Right renal cortex interstitium (tissue), 3 donors: ENCODE measurements around the gene SLC25A30. TPM values are rescaled to one million over a fixed set of nuclear protein-coding genes. Genes with fewer than 3 reads are reported as not detected.
"Not testable (repeated sequence)": the region's sequence is repeated elsewhere in the genome, so short reads cannot be mapped to it uniquely, and the experiment has no call there.

Source experiments
- DNase-seq, 3 donors: peaks; one replicate each; pipeline ENCODE4 v3.0.0-alpha.2; 2013; ENCODE audit warnings: low read depth in 3 of 3, low spot score in 2 of 3
- polyA plus RNA-seq, 3 donors: library from polyadenylated mRNA; unstranded; fragments of 120-200 nt; gene quantifications; one replicate each; pipeline ENCODE4 v1.2.1, GENCODE V29; 2013; ENCODE audit not compliant: insufficient read length in 3 of 3

The SLC25A30 gene
- polyA plus RNA-seq, 3 donors: 26.8 to 28.3 (median 27.7) TPM

DNA sequence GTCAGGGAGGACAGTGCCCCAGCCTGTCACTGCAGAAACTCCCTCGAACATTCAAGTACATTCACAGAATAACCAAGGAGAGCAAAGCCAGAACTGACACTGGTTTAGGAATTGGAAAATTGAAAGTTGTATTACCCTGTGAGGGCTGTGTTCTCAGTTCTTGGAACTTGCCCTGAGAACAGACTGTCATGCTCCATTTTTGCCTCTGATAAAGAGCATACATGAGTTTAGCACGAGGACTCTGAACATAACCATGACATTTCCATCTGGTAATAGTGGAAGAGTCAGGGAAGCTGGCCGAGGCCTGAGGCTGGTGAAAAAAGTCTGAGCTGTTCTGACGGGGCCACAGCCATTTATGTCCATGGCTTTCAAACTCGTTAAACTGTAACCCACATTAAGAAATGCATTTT lies 15.2 kb upstream of the SLC25A30 start:
- DNase-seq: no peak

DNA sequence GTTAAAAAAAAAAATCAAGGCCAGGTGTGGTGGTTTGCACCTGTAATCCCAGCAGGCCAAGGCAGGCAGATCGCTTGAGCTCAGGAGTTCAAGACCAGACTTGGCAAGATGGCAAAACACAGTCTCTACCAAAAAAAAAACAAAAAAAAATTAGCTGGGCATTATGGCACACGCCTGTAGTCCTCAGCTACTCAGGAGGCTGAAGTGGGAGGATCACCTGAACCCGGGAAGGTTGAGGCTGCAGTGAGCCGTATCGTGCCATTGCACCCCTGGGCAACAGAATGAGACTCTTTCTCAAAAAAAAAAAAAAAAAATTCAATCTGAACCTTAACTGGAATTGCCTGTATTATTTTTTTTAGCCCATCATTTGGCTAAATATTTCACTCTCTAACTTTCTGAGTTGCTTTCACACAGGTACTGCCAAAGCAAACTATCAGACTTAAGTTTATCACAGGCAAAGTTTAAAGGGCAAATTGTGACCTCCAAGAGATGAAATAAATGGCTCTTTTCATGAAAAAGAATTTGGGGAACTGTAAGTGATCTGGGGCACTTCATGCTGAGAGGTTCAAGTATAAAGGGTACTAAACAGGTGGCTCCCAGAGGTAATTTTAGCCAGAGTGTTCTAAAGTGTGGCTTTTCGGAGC lies 14.7 kb upstream of the SLC25A30 start:
- no peak for DNase-seq

GRCh38 chr13:45426056-45426841 lies 8.1 kb upstream of the SLC25A30 start:
- not testable (repeated sequence) for DNase-seq

DNA sequence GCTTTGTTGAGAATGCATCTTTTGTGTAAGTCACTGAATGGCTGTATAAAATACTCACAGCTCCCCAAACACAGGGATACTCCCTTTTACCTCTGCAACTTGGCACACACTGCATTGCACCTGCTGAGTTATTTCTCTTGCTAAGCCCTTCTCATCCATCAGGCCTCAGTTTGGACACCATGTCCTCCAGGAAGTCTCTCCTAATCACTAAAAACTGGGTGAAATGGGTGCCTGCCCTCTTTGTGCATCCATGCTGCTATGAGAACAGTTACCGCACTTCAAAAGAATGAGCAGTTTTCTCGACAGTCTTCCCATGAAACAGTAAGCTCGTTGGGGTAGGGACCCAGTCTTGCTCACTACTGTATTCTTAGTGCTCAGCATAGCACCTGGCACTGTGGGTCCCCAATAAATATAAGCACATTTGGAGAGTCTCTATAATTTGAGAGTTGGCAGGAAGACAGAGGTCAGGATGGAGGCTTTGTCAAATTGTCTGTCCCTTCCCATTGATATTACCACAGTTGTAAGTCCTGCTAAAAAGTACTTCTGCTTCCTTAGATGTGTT lies 4.6 kb upstream of the SLC25A30 start:
- no peak for DNase-seq

- no peak for DNase-seq
These were observed 1.8 kb upstream of the SLC25A30 start for GRCh38 chr13:45419945-45420344.

DNA sequence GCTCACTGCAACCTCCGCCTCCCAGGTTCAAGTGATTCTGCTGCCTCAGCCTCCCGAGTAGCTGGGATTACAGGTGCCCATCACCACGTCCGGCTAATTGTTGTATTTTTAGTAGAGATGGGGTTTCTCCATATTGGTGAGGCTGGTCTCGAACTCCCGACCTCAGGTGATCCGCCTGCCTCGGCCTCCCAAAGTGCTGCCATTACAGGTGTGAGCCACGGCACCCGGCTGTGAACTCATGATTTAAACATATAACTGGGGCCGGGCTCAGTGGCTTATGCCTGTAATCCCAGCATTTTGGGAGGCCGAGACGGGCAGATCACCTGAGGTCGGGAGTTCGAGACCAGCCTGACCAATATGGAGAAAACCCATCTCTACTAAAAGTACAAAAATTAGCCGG lies 1.2 kb upstream of the SLC25A30 start:
- DNase-seq: not testable (repeated sequence)

GRCh38 chr13:45416516-45417128 lies 1.6 kb downstream of the SLC25A30 start:
- no peak for DNase-seq

DNA sequence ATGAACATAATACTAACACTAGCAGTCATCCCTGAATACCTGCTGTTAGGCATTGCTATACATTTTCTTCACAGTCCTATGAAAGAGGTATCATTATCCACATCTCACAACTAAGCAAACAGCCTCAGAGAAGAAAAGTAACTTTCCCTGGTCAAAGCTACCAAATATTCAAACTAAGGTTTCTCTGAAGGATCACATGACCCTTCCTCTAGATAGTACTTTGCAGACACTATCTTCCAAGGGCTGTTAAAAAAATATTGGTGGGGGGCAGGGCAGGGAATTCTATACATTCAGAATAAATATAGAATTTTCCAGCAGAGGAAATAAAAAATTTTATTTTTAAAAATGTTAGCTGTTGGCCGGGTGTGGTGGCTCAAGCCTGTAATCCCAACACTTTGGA lies 3.1 kb downstream of the SLC25A30 start:
- DNase-seq: no peak

- DNase-seq: no peak
These were observed 4.3 kb downstream of the SLC25A30 start for GRCh38 chr13:45413826-45414307.

GRCh38 chr13:45412274-45413049 lies 5.7 kb downstream of the SLC25A30 start:
- DNase-seq: no peak

DNA sequence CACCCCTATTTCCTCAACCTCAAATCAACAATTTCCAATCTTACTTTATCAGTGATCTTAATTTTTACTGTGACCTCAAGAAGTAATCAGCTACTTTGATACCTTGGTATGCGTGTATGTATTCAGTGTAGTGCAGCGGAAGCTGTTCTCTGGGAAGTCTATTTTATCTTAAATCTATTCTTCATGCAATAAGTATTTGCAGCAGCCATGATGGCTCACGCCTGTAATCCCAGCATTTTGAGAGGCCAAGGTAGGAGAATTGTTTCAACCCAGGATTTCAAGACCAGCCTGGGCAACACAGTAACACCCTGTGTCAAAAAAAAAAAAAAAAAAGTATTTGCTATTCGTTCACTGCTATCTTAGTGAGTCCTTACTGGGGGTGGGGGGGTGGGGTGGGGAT lies 6.5 kb downstream of the SLC25A30 start:
- DNase-seq: no peak

GRCh38 chr13:45411221-45411620 lies 7.0 kb downstream of the SLC25A30 start:
- DNase-seq: no peak

DNA sequence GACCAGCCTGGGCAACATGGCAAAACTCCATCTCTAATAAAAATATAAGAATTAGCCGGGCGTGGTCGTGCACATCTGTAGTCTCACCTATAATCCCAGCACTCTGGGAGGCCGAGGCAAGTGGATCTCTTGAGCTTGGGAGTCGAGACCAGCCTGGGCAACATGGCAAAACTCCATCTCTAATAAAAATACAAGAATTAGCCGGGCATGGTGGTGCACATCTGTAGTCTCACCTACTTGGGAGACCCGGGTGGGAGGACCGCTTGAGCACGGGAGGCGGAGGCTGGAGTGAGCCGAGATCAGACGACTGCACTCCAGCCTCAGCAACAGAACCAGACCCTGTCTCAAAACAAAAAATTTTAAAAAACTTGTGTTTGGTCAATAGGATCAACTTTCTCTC lies 7.7 kb downstream of the SLC25A30 start:
- DNase-seq: no peak

DNA sequence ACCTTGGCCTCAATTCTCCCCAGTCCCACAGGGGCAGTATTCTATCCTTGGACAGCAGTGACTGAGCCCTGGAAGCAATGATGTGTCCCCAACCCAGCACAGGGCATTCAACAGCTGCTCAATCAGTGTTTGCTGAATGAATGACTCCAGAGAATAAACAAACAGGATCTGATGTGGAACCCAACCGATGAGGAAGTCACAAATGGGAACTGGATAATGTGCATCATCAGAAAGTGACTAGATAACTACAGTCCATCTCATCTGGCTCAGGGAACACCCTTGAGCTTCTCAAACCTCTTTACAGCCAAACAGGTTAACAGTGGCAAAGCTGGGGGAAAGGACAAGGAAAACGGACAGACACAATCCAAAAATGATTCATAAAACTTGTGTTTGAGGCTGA lies 8.2 kb downstream of the SLC25A30 start:
- DNase-seq: no peak

- DNase-seq: no peak
These were observed 11.8 kb downstream of the SLC25A30 start for GRCh38 chr13:45406421-45406820.

GRCh38 chr13:45403081-45403480 lies 15.1 kb downstream of the SLC25A30 start:
- DNase-seq: no peak

GRCh38 chr13:45402641-45403040 lies 15.5 kb downstream of the SLC25A30 start:
- no peak for DNase-seq

DNA sequence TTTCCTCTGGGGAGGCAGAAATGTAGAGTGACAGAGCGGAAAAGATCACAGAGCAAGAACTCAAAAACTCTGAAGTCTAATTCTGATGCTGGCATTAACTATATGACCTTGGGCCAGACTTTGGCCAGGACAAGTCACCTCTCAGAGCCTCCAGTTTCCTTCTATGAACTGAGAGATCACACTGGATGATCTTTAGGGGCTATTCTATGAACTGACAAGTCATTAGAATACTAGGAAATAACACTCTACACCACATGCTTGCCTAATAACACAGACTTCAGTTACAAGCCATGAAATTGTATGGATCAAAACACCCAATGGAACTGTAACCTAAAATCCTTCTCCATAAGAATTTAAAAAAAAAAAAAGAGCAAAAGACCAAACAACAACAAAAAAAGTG lies 16.9 kb downstream of the SLC25A30 start:
- no peak for DNase-seq

- DNase-seq: no peak
These were observed 19.3 kb downstream of the SLC25A30 start for GRCh38 chr13:45398877-45399276.

DNA sequence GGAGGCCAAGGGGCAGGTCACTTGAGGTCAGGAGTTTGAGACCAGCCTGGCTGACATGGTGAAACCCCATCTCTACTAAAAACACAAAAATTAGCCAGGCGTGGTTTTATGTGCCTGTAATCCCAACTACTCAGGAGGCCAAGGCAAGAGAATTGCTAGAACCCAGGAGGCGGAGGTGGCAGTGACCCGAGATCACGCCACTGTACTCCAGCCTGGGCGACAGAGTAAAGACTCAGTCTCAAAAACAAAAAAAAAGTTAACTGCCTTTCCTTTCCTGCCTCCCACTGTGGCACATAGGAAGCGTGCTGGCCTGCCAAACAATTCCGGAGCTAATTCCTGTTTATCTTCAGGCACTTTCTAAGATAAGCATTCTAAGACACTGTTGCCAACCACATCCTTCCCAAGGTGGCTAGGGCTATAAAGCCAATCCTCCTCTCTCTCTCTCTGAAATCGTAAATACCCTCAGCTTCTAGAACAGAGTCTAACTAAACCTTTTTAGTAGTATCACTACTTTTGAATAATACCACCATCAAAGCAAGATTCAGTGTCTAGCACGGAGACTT lies 21.6 kb downstream of the SLC25A30 start:
- DNase-seq: no peak
